ENCODE data around the gene PPP1R13B.

The PPP1R13B gene

GRCh38 chr14:103816991-103817390 lies 30.4 kb downstream of the PPP1R13B start:
- H3K27me3 Mint-ChIP-seq (ENCODE audit: low read depth, poor library complexity) = peaks cover 5% of the 10 kb centered on the region
- no peak overlapping the region for H3K27ac Mint-ChIP-seq
- DNase-seq = no peak
- H3K4me1 Mint-ChIP-seq = peaks cover 28% of the 10 kb centered on the region
- no peak overlapping the region for H3K4me3 Mint-ChIP-seq
- H3K36me3 Mint-ChIP-seq (ENCODE audit: low read depth) = peaks cover 3% of the 10 kb centered on the region
- TF ChIP-seq CTCF (IDR thresholded peaks at IDR 0.05) = no peak
- H3K9me3 Mint-ChIP-seq = peaks cover 4% of the 10 kb centered on the region

GRCh38 chr14:103815253-103815652 lies 32.1 kb downstream of the PPP1R13B start:
- H3K27ac Mint-ChIP-seq = no peak overlapping the region
- H3K27me3 Mint-ChIP-seq (ENCODE audit: low read depth, poor library complexity) = peaks cover 8% of the 10 kb centered on the region
- TF ChIP-seq CTCF (IDR thresholded peaks at IDR 0.05) = no peak
- DNase-seq = no peak
- no peak overlapping the region for H3K4me3 Mint-ChIP-seq
- peaks cover 3% of the 10 kb centered on the region for H3K36me3 Mint-ChIP-seq (ENCODE audit: low read depth)
- H3K9me3 Mint-ChIP-seq = peaks cover 4% of the 10 kb centered on the region
- H3K4me1 Mint-ChIP-seq = peaks cover 17% of the 10 kb centered on the region

GRCh38 chr14:103811189-103811588 lies 36.2 kb downstream of the PPP1R13B start:
- peaks cover 4% of the 10 kb centered on the region for H3K9me3 Mint-ChIP-seq
- no peak for TF ChIP-seq CTCF (IDR thresholded peaks at IDR 0.05)
- H3K4me3 Mint-ChIP-seq = no peak overlapping the region
- peaks cover 14% of the 10 kb centered on the region for H3K27me3 Mint-ChIP-seq (ENCODE audit: low read depth, poor library complexity)
- peaks cover 3% of the 10 kb centered on the region for H3K36me3 Mint-ChIP-seq (ENCODE audit: low read depth)
- no peak overlapping the region for H3K27ac Mint-ChIP-seq
- no peak for DNase-seq
- H3K4me1 Mint-ChIP-seq = no peaks in the 10 kb centered on the region

GRCh38 chr14:103808403-103809001 lies 38.9 kb downstream of the PPP1R13B start:
- peak; percentile 94 for TF ChIP-seq CTCF (IDR thresholded peaks at IDR 0.05)
- DNase-seq = peak; percentile 78
- no peaks in the 10 kb centered on the region for H3K9me3 Mint-ChIP-seq
- H3K4me1 Mint-ChIP-seq = no peaks in the 10 kb centered on the region
- H3K27ac Mint-ChIP-seq = no peak overlapping the region
- H3K4me3 Mint-ChIP-seq = no peak overlapping the region
- peaks cover 12% of the 10 kb centered on the region for H3K27me3 Mint-ChIP-seq (ENCODE audit: low read depth, poor library complexity)
- no peaks in the 10 kb centered on the region for H3K36me3 Mint-ChIP-seq (ENCODE audit: low read depth)

- peaks cover 11% of the 10 kb centered on the region for H3K27me3 Mint-ChIP-seq (ENCODE audit: low read depth, poor library complexity)
- H3K36me3 Mint-ChIP-seq (ENCODE audit: low read depth) = no peaks in the 10 kb centered on the region
- H3K9me3 Mint-ChIP-seq = no peaks in the 10 kb centered on the region
- H3K4me1 Mint-ChIP-seq = no peaks in the 10 kb centered on the region
- DNase-seq = no peak
- H3K27ac Mint-ChIP-seq = no peak overlapping the region
- no peak overlapping the region for H3K4me3 Mint-ChIP-seq
- TF ChIP-seq CTCF (IDR thresholded peaks at IDR 0.05) = no peak
These were observed 40.6 kb downstream of the PPP1R13B start for GRCh38 chr14:103806805-103807204.

- no peaks in the 10 kb centered on the region for H3K36me3 Mint-ChIP-seq (ENCODE audit: low read depth)
- peaks cover 6% of the 10 kb centered on the region for H3K4me1 Mint-ChIP-seq
- H3K9me3 Mint-ChIP-seq = no peaks in the 10 kb centered on the region
- H3K4me3 Mint-ChIP-seq = no peak overlapping the region
- peaks cover 8% of the 10 kb centered on the region for H3K27me3 Mint-ChIP-seq (ENCODE audit: low read depth, poor library complexity)
- no peak for TF ChIP-seq CTCF (IDR thresholded peaks at IDR 0.05)
- no peak for DNase-seq
- H3K27ac Mint-ChIP-seq = no peak overlapping the region
These were observed 41.7 kb downstream of the PPP1R13B start for GRCh38 chr14:103805708-103806107.
